Measurements from ENCODE around the gene C16orf92.
"Not testable (repeated sequence)": the region's sequence is repeated elsewhere in the genome, so short reads cannot be mapped to it uniquely, and the experiment has no call there.

Gene C16orf92

GRCh38 chr16:30011714-30012504, 11.1 kb upstream of the C16orf92 start:
- no peaks in the 10 kb centered on the region for H3K9me3 ChIP-seq (ENCODE audit: control insufficient read depth in 5 of 5, low read length in 5 of 5)
- no peak overlapping the region for H3K4me3 ChIP-seq (ENCODE audit: low read depth in 1 of 5, low read length in 5 of 5)
- no peaks in the 10 kb centered on the region for H3K36me3 ChIP-seq (ENCODE audit: control insufficient read depth in 5 of 5, insufficient read depth in 5 of 5, low read length in 5 of 5)
- H3K27ac ChIP-seq (ENCODE audit: low read depth, low read length) = no peak overlapping the region
- peaks cover 29 to 37% (median 35%) of the 10 kb centered on the region in 5 donors for H3K27me3 ChIP-seq (ENCODE audit: control insufficient read depth in 5 of 5, insufficient read depth in 4 of 5, low read length in 5 of 5)
- H3K4me1 ChIP-seq (ENCODE audit: control insufficient read depth in 5 of 5, insufficient read depth in 5 of 5, low read length in 5 of 5) = peaks cover 0 to 12% (median 10%) of the 10 kb centered on the region in 5 donors
- no peak overlapping the region for H3K9ac ChIP-seq (ENCODE audit: low read length in 5 of 5)

GRCh38 chr16:30012598-30012997, 10.4 kb upstream of the C16orf92 start:
- Histone ChIP-seq H3K27me3 (ENCODE audit: control insufficient read depth in 5 of 5, insufficient read depth in 4 of 5, low read length in 5 of 5) (peaks cover 28 to 33% (median 32%) of the 10 kb centered on the region in 5 donors), H3K4me1 (ENCODE audit: control insufficient read depth in 5 of 5, insufficient read depth in 5 of 5, low read length in 5 of 5) (peaks cover 0 to 12% (median 10%) of the 10 kb centered on the region in 5 donors)
- H3K9ac ChIP-seq (ENCODE audit: low read length in 5 of 5); H3K9me3 ChIP-seq (ENCODE audit: control insufficient read depth in 5 of 5, low read length in 5 of 5); H3K4me3 ChIP-seq (ENCODE audit: low read depth in 1 of 5, low read length in 5 of 5); H3K27ac ChIP-seq (ENCODE audit: low read depth, low read length); H3K36me3 ChIP-seq (ENCODE audit: control insufficient read depth in 5 of 5, insufficient read depth in 5 of 5, low read length in 5 of 5): not testable (repeated sequence)

DNA sequence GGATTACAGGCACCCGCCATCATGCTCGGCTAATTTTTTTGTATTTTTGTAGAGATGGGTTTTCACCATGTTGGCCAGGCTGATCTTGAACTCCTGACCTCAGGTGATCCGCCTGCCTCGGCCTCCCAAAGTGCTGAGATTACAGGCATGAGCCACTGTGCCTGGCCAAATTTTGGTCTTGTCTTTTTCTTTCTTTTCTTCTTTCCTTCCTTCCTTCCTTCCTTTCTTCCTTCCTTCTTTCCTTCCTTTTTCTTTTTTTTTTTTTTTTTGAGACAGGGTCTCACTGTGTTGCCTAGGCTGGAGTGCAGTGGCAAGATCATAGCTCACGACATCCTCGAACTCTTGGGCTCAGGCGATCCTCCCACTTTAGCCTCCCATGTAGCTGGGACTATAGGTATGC, 7.5 kb upstream of the C16orf92 start:
- not testable (repeated sequence) for H3K27ac ChIP-seq (ENCODE audit: low read depth, low read length); H3K9ac ChIP-seq (ENCODE audit: low read length in 5 of 5); H3K4me3 ChIP-seq (ENCODE audit: low read depth in 1 of 5, low read length in 5 of 5); H3K36me3 ChIP-seq (ENCODE audit: control insufficient read depth in 5 of 5, insufficient read depth in 5 of 5, low read length in 5 of 5); H3K4me1 ChIP-seq (ENCODE audit: control insufficient read depth in 5 of 5, insufficient read depth in 5 of 5, low read length in 5 of 5); H3K9me3 ChIP-seq (ENCODE audit: control insufficient read depth in 5 of 5, low read length in 5 of 5)
- peaks cover 11 to 16% (median 12%) of the 10 kb centered on the region in 5 donors for H3K27me3 ChIP-seq (ENCODE audit: control insufficient read depth in 5 of 5, insufficient read depth in 4 of 5, low read length in 5 of 5)

DNA sequence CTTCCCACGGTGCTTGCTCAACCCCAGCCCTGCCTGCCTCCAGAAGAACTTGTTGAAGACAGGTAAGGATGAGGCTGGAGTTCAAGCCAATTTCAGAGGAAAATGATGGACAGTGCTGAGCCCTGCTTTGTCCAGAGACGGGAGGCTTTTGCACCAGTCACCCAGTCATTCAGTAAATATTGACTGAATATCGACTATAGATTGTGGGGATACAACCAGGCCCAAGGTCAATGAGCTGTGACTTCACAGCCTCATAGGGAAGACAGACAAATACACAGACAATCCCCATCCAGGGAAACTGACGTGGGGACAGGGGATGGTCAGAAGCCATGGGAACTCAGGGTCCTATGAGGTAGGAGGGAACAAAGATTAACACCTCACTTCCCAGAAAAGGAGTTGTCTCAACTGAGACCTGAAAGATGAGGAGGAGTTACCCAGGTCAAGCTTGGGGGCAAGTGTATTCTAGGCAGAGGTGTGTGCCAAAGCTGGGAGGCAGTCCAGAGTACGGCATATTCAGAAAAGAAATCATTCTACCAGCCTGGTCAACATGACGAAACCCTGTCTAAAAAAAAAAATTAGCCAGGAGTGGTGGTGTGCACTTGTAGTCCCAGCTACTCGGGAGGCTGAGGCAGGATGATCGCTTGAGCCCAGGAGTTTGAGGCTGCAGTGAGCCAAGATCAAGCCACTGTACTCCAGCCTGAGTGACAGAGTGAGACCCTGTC, 6.3 kb upstream of the C16orf92 start:
- no peaks in the 10 kb centered on the region for H3K36me3 ChIP-seq (ENCODE audit: control insufficient read depth in 5 of 5, insufficient read depth in 5 of 5, low read length in 5 of 5)
- H3K4me1 ChIP-seq (ENCODE audit: control insufficient read depth in 5 of 5, insufficient read depth in 5 of 5, low read length in 5 of 5) = peaks cover 0 to 8% (median 7%) of the 10 kb centered on the region in 5 donors
- no peak overlapping the region for H3K9ac ChIP-seq (ENCODE audit: low read length in 5 of 5)
- no peaks in the 10 kb centered on the region for H3K9me3 ChIP-seq (ENCODE audit: control insufficient read depth in 5 of 5, low read length in 5 of 5)
- H3K27ac ChIP-seq (ENCODE audit: low read depth, low read length) = no peak overlapping the region
- no peak overlapping the region for H3K4me3 ChIP-seq (ENCODE audit: low read depth in 1 of 5, low read length in 5 of 5)
- H3K27me3 ChIP-seq (ENCODE audit: control insufficient read depth in 5 of 5, insufficient read depth in 4 of 5, low read length in 5 of 5) = peaks cover 6 to 10% (median 7%) of the 10 kb centered on the region in 5 donors

- Histone ChIP-seq H3K27me3 (ENCODE audit: control insufficient read depth in 5 of 5, insufficient read depth in 4 of 5, low read length in 5 of 5) (peaks cover under 1 to 5% (median 3%) of the 10 kb centered on the region in 5 donors), H3K9me3 (ENCODE audit: control insufficient read depth in 5 of 5, low read length in 5 of 5) (no peaks in the 10 kb centered on the region), H3K4me3 (ENCODE audit: low read depth in 1 of 5, low read length in 5 of 5) (no peak overlapping the region), H3K27ac (ENCODE audit: low read depth, low read length) (no peak overlapping the region), H3K4me1 (ENCODE audit: control insufficient read depth in 5 of 5, insufficient read depth in 5 of 5, low read length in 5 of 5) (peaks cover 0 to 10% (median 8%) of the 10 kb centered on the region in 5 donors), H3K9ac (ENCODE audit: low read length in 5 of 5) (no peak overlapping the region), H3K36me3 (ENCODE audit: control insufficient read depth in 5 of 5, insufficient read depth in 5 of 5, low read length in 5 of 5) (no peaks in the 10 kb centered on the region)
Measured at GRCh38 chr16:30017277-30017656, 5.7 kb upstream of the C16orf92 start.

DNA sequence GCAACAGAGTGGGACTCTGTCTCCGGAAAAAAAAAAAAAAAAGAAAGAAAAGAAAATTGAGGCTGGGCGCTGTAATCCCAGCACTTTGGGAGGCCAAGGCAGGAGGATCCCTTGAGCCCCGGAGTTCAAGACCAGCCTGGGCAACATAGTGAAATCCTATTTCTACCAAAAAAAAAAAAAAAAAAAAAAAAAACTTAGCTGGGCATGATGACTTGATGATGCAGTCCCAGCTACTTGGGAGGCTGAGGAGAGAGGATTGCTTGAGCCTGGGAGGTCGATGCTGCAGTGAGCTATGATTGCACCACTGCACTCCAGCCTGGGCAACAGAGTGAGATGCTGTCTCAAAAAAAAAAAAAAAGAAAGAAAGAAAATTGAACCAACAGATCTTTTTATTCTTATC, 5.1 kb upstream of the C16orf92 start:
- not testable (repeated sequence) for H3K9me3 ChIP-seq (ENCODE audit: control insufficient read depth in 5 of 5, low read length in 5 of 5); H3K4me1 ChIP-seq (ENCODE audit: control insufficient read depth in 5 of 5, insufficient read depth in 5 of 5, low read length in 5 of 5); H3K9ac ChIP-seq (ENCODE audit: low read length in 5 of 5); H3K36me3 ChIP-seq (ENCODE audit: control insufficient read depth in 5 of 5, insufficient read depth in 5 of 5, low read length in 5 of 5); H3K4me3 ChIP-seq (ENCODE audit: low read depth in 1 of 5, low read length in 5 of 5); H3K27ac ChIP-seq (ENCODE audit: low read depth, low read length); H3K27me3 ChIP-seq (ENCODE audit: control insufficient read depth in 5 of 5, insufficient read depth in 4 of 5, low read length in 5 of 5)

DNA sequence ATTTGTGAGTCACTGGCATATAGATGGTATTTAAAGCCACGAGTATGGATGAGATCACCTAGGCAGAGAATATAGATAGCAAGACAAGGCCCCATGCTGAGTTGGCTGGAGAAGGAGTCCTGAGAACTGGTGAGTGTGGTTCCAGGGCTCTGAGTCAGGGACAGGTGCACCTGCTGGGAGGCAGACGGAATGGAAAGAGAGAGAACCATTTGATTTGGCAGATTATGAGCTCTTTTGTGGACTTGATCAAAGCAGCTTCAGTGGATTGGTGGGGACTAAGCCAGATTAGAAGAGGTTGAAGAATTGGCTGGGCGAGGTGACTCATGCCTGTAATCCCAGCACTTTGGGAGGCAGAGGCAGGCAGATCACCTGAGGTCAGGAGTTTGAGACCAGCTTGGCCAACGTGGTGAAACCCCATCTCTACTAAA, 4.3 kb upstream of the C16orf92 start:
- Histone ChIP-seq H3K9me3 (ENCODE audit: control insufficient read depth in 5 of 5, low read length in 5 of 5) (no peaks in the 10 kb centered on the region), H3K4me1 (ENCODE audit: control insufficient read depth in 5 of 5, insufficient read depth in 5 of 5, low read length in 5 of 5) (peaks cover 0 to 10% (median 8%) of the 10 kb centered on the region in 5 donors), H3K27ac (ENCODE audit: low read depth, low read length) (no peak overlapping the region), H3K9ac (ENCODE audit: low read length in 5 of 5) (no peak overlapping the region), H3K36me3 (ENCODE audit: control insufficient read depth in 5 of 5, insufficient read depth in 5 of 5, low read length in 5 of 5) (no peaks in the 10 kb centered on the region), H3K27me3 (ENCODE audit: control insufficient read depth in 5 of 5, insufficient read depth in 4 of 5, low read length in 5 of 5) (peaks cover 0 to 5% (median 0%) of the 10 kb centered on the region in 5 donors), H3K4me3 (ENCODE audit: low read depth in 1 of 5, low read length in 5 of 5) (no peak overlapping the region)

GRCh38 chr16:30023586-30023985, 588 bp downstream of the C16orf92 start:
- H3K9me3 ChIP-seq (ENCODE audit: control insufficient read depth in 5 of 5, low read length in 5 of 5) = no peaks in the 10 kb centered on the region
- H3K27me3 ChIP-seq (ENCODE audit: control insufficient read depth in 5 of 5, insufficient read depth in 4 of 5, low read length in 5 of 5) = peaks cover 11 to 35% (median 27%) of the 10 kb centered on the region in 5 donors
- H3K36me3 ChIP-seq (ENCODE audit: control insufficient read depth in 5 of 5, insufficient read depth in 5 of 5, low read length in 5 of 5) = no peaks in the 10 kb centered on the region

GRCh38 chr16:30024451-30024850, 1.5 kb downstream of the C16orf92 start:
- H3K4me1 ChIP-seq (ENCODE audit: control insufficient read depth in 5 of 5, insufficient read depth in 5 of 5, low read length in 5 of 5) = peaks cover 0 to 10% (median 8%) of the 10 kb centered on the region in 5 donors
- no peaks in the 10 kb centered on the region for H3K36me3 ChIP-seq (ENCODE audit: control insufficient read depth in 5 of 5, insufficient read depth in 5 of 5, low read length in 5 of 5)
- no peak overlapping the region for H3K27ac ChIP-seq (ENCODE audit: low read depth, low read length)
- H3K9ac ChIP-seq (ENCODE audit: low read length in 5 of 5) = no peak overlapping the region
- peaks cover 19 to 44% (median 35%) of the 10 kb centered on the region in 5 donors for H3K27me3 ChIP-seq (ENCODE audit: control insufficient read depth in 5 of 5, insufficient read depth in 4 of 5, low read length in 5 of 5)
- H3K4me3 ChIP-seq (ENCODE audit: low read depth in 1 of 5, low read length in 5 of 5) = no peak overlapping the region
- H3K9me3 ChIP-seq (ENCODE audit: control insufficient read depth in 5 of 5, low read length in 5 of 5) = no peaks in the 10 kb centered on the region

More at GRCh38 chr16:30023586-30023985, 588 bp downstream of the C16orf92 start:
- H3K27ac ChIP-seq (ENCODE audit: low read depth, low read length) = no peak overlapping the region
- no peak overlapping the region for H3K9ac ChIP-seq (ENCODE audit: low read length in 5 of 5)
- H3K4me3 ChIP-seq (ENCODE audit: low read depth in 1 of 5, low read length in 5 of 5) = no peak overlapping the region
- H3K4me1 ChIP-seq (ENCODE audit: control insufficient read depth in 5 of 5, insufficient read depth in 5 of 5, low read length in 5 of 5) = peaks cover 0 to 10% (median 8%) of the 10 kb centered on the region in 5 donors

- H3K4me3 ChIP-seq (ENCODE audit: low read depth in 1 of 5, low read length in 5 of 5) = no peak overlapping the region
- peaks cover 0 to 10% (median 8%) of the 10 kb centered on the region in 5 donors for H3K4me1 ChIP-seq (ENCODE audit: control insufficient read depth in 5 of 5, insufficient read depth in 5 of 5, low read length in 5 of 5)
- no peak overlapping the region for H3K9ac ChIP-seq (ENCODE audit: low read length in 5 of 5)
- no peaks in the 10 kb centered on the region for H3K9me3 ChIP-seq (ENCODE audit: control insufficient read depth in 5 of 5, low read length in 5 of 5)
- no peak overlapping the region for H3K27ac ChIP-seq (ENCODE audit: low read depth, low read length)
- peaks cover 25 to 51% (median 42%) of the 10 kb centered on the region in 5 donors for H3K27me3 ChIP-seq (ENCODE audit: control insufficient read depth in 5 of 5, insufficient read depth in 4 of 5, low read length in 5 of 5)
- no peaks in the 10 kb centered on the region for H3K36me3 ChIP-seq (ENCODE audit: control insufficient read depth in 5 of 5, insufficient read depth in 5 of 5, low read length in 5 of 5)
Measured at GRCh38 chr16:30025156-30025555, 2.2 kb downstream of the C16orf92 start.

Measured in subcutaneous abdominal adipose tissue (tissue), 5 donors.